SK-N-SH (cell line): Measurements from ENCODE around the gene CD302.

ENCODE experiments used
- EP300 ChIP-seq, 2 experiments: IDR thresholded peaks; 2 replicates each; pipeline versions ENCODE4 v1.4.0 to v1.6.1; 2012; ENCODE audit warnings: borderline replicate concordance in 1 of 2, low read depth in 1 of 2, low read length in 1 of 2
- GABPA ChIP-seq: IDR thresholded peaks from 2 replicates; pipeline ENCODE4 v1.4.0; 2012; ENCODE audit warnings: low read depth, mild to moderate bottlenecking
- POLR2AphosphoS5 ChIP-seq: IDR thresholded peaks from 2 replicates; pipeline ENCODE4 v1.6.1; 2012; ENCODE audit warnings: low read depth, low read length
- RFX5 ChIP-seq: IDR thresholded peaks from 2 replicates; pipeline ENCODE4 v1.6.1; 2012; ENCODE audit warnings: mild to moderate bottlenecking, improper control_type of control experiment, low read length
- SIN3A ChIP-seq: IDR thresholded peaks from 2 replicates; pipeline ENCODE4 v1.6.1; 2012; ENCODE audit warnings: low read depth, mild to moderate bottlenecking, low read length, moderate library complexity, borderline replicate concordance
- TAF1 ChIP-seq: IDR thresholded peaks from 2 replicates; pipeline ENCODE4 v1.6.1; 2012; ENCODE audit warnings: low read depth, mild to moderate bottlenecking, low read length, moderate library complexity, borderline replicate concordance
- TCF12 ChIP-seq: IDR thresholded peaks from 2 replicates; pipeline ENCODE4 v1.4.0; 2012
- YY1 ChIP-seq: IDR thresholded peaks from 2 replicates; pipeline ENCODE4 v1.4.0; 2012; ENCODE audit warnings: low read depth, mild to moderate bottlenecking
- TF ChIP-seq, protein P1 (sequence below): IDR thresholded peaks from 2 replicates; pipeline ENCODE4; 2012
- TF ChIP-seq, protein P2 (sequence below): fragments of 200-600 bp; sonication (generic); IDR thresholded peaks from 2 replicates; pipeline ENCODE4 v1.6.1; 2017; ENCODE audit warnings: antibody characterized with exemption, mild to moderate bottlenecking, moderate library complexity
- TF ChIP-seq, protein P3 (sequence below): IDR thresholded peaks from 2 replicates; pipeline ENCODE4 v1.4.0; 2012; ENCODE audit warnings: low read depth, borderline replicate concordance
- TF ChIP-seq, protein P4 (sequence below): fragments of 150-350 bp; IDR thresholded peaks from 2 replicates; pipeline ENCODE4 v1.6.1; 2016; ENCODE audit warnings: mild to moderate bottlenecking, low read depth, low read length
- TF ChIP-seq, protein P5 (sequence below): fragments of 150-350 bp; IDR thresholded peaks from 2 replicates; pipeline ENCODE4 v1.6.1; 2017; ENCODE audit warnings: antibody characterized with exemption, low read length, low read depth, borderline replicate concordance

DNA sequence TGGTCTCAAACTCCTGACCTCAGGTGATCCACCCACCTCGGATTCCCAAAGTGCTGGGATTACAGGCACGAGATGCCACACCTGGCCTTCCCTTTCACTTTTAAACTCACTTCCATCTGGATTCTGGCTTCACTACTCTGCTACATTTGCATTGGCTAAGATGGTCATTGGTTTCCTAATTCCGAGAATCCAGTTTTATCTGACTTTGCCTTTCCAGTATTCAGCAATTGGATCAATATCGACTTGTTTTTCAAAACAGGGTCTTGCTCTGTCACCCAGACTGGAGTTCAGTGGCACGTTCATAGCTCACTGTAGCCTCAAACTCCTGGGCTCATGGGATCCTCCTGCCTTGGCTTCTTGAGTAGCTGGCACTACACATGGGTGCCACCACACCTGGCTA, 4.7 kb upstream of the CD302 start:
- TF ChIP-seq GABPA (no peak), YY1 (no peak), POLR2AphosphoS5 (no peak), SIN3A (no peak), RFX5 (no peak), TAF1 (no peak), TCF12 (no peak), EP300 (IDR thresholded peaks at IDR 0.05; ENCODE audit: borderline replicate concordance in 1 of 2, low read depth in 1 of 2, low read length in 1 of 2) (no peak)
- TF ChIP-seq, protein P1, sequence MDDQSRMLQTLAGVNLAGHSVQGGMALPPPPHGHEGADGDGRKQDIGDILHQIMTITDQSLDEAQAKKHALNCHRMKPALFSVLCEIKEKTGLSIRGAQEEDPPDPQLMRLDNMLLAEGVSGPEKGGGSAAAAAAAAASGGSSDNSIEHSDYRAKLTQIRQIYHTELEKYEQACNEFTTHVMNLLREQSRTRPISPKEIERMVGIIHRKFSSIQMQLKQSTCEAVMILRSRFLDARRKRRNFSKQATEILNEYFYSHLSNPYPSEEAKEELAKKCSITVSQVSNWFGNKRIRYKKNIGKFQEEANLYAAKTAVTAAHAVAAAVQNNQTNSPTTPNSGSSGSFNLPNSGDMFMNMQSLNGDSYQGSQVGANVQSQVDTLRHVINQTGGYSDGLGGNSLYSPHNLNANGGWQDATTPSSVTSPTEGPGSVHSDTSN, result no peak
- TF ChIP-seq, protein P2, sequence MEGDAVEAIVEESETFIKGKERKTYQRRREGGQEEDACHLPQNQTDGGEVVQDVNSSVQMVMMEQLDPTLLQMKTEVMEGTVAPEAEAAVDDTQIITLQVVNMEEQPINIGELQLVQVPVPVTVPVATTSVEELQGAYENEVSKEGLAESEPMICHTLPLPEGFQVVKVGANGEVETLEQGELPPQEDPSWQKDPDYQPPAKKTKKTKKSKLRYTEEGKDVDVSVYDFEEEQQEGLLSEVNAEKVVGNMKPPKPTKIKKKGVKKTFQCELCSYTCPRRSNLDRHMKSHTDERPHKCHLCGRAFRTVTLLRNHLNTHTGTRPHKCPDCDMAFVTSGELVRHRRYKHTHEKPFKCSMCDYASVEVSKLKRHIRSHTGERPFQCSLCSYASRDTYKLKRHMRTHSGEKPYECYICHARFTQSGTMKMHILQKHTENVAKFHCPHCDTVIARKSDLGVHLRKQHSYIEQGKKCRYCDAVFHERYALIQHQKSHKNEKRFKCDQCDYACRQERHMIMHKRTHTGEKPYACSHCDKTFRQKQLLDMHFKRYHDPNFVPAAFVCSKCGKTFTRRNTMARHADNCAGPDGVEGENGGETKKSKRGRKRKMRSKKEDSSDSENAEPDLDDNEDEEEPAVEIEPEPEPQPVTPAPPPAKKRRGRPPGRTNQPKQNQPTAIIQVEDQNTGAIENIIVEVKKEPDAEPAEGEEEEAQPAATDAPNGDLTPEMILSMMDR, result no peak
- TF ChIP-seq, protein P3, sequence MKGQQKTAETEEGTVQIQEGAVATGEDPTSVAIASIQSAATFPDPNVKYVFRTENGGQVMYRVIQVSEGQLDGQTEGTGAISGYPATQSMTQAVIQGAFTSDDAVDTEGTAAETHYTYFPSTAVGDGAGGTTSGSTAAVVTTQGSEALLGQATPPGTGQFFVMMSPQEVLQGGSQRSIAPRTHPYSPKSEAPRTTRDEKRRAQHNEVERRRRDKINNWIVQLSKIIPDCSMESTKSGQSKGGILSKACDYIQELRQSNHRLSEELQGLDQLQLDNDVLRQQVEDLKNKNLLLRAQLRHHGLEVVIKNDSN, result no peak
- TF ChIP-seq, protein P4, sequence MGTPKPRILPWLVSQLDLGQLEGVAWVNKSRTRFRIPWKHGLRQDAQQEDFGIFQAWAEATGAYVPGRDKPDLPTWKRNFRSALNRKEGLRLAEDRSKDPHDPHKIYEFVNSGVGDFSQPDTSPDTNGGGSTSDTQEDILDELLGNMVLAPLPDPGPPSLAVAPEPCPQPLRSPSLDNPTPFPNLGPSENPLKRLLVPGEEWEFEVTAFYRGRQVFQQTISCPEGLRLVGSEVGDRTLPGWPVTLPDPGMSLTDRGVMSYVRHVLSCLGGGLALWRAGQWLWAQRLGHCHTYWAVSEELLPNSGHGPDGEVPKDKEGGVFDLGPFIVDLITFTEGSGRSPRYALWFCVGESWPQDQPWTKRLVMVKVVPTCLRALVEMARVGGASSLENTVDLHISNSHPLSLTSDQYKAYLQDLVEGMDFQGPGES, result no peak
- TF ChIP-seq, protein P5, sequence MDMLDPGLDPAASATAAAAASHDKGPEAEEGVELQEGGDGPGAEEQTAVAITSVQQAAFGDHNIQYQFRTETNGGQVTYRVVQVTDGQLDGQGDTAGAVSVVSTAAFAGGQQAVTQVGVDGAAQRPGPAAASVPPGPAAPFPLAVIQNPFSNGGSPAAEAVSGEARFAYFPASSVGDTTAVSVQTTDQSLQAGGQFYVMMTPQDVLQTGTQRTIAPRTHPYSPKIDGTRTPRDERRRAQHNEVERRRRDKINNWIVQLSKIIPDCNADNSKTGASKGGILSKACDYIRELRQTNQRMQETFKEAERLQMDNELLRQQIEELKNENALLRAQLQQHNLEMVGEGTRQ, result no peak
